HepG2 (cell line): ENCODE results near the gene ITGA6. TPM values are rescaled to one million over a fixed set of nuclear protein-coding genes. Genes with fewer than 3 reads are reported as not detected.

ENCODE experiments used
- ARNT ChIP-seq: fragments of 450-650 bp; IDR thresholded peaks from 2 replicates; pipeline ENCODE4 v1.6.1; 2017
- FOSL2 ChIP-seq: sonication (generic); formaldehyde crosslinking; IDR thresholded peaks from 2 replicates; pipeline ENCODE4 v1.4.0; 2020; ENCODE audit warnings: missing genetic modification reagents
- HHEX ChIP-seq: IDR thresholded peaks from 2 replicates; pipeline ENCODE4 v1.6.1; 2016; ENCODE audit warnings: control low read depth
- MED1 ChIP-seq: sonication (generic); formaldehyde crosslinking; IDR thresholded peaks from 2 replicates; pipeline ENCODE4 v1.4.0; 2020; ENCODE audit warnings: missing genetic modification reagents
- NCOA2 ChIP-seq: sonication (generic); formaldehyde crosslinking; IDR thresholded peaks from 2 replicates; pipeline ENCODE4 v1.8.0; 2022; ENCODE audit warnings: inconsistent platforms
- ZBTB42 ChIP-seq: sonication (generic); formaldehyde crosslinking; IDR thresholded peaks from 2 replicates; pipeline ENCODE4 v1.5.0; 2020; ENCODE audit warnings: mild to moderate bottlenecking, missing genetic modification reagents
- ZNF180 ChIP-seq: sonication (generic); formaldehyde crosslinking; IDR thresholded peaks from 2 replicates; pipeline ENCODE4 v1.4.0; 2020; ENCODE audit warnings: low read depth, missing genetic modification reagents, borderline replicate concordance
- ZNF414 ChIP-seq: sonication (generic); formaldehyde crosslinking; IDR thresholded peaks from 2 replicates; pipeline ENCODE4 v1.5.0; 2020; ENCODE audit warnings: missing genetic modification reagents
- ZNF570 ChIP-seq: sonication (generic); formaldehyde crosslinking; IDR thresholded peaks from 2 replicates; pipeline ENCODE4 v1.4.0; 2020; ENCODE audit warnings: mild to moderate bottlenecking, missing genetic modification reagents, borderline replicate concordance
- ZNF652 ChIP-seq: IDR thresholded peaks from 2 replicates; pipeline ENCODE4 v1.6.1; 2016; ENCODE audit warnings: low read depth, borderline replicate concordance
- ZNF780A ChIP-seq: sonication (generic); formaldehyde crosslinking; IDR thresholded peaks from 2 replicates; pipeline ENCODE4 v1.8.0; 2022; ENCODE audit warnings: mild to moderate bottlenecking, missing genetic modification reagents, moderate library complexity
- polyA plus RNA-seq, 8 experiments: library from polyadenylated mRNA; depleted of rRNA in 3 of 8; stranded (reverse) in 7 of 8; unstranded in 1 of 8; fragments of >200 nt; fragmentation: Illumina TruSeq in 4 of 8; extraction: Trizol in 4 of 8; gene quantifications; 2 replicates each; pipeline versions ENCODE4 v1.2.1 to v1.2.3, GENCODE V29; 2011 to 2016; ENCODE audit warnings: low read depth in 4 of 8, missing spikeins in 1 of 8, mixed read lengths in 1 of 8; ENCODE audit not compliant: insufficient read depth in 1 of 8
- total RNA-seq, 5 experiments: library from RNA; depleted of rRNA; stranded (reverse); fragments of >200 nt; fragmentation: Illumina TruSeq; extraction: Trizol; gene quantifications; 2 replicates each; pipeline ENCODE4 v1.2.3, GENCODE V29; 2016; ENCODE audit warnings: low read depth in 1 of 5
- TF ChIP-seq, protein P1 (sequence below): sonication (generic); formaldehyde crosslinking; IDR thresholded peaks from 2 replicates; pipeline ENCODE4 v1.8.0; 2022; ENCODE audit warnings: low read depth, missing genetic modification reagents
- TF ChIP-seq, protein P2 (sequence below): sonication (generic); formaldehyde crosslinking; IDR thresholded peaks from 2 replicates; pipeline ENCODE4 v1.9.0; 2021; ENCODE audit warnings: missing genetic modification reagents, borderline replicate concordance
- TF ChIP-seq, protein P3 (sequence below): sonication (generic); formaldehyde crosslinking; IDR thresholded peaks from 2 replicates; pipeline ENCODE4 v1.4.0; 2020; ENCODE audit warnings: mild to moderate bottlenecking, missing genetic modification reagents
- TF ChIP-seq, protein P4 (sequence below): sonication (generic); formaldehyde crosslinking; IDR thresholded peaks from 2 replicates; pipeline ENCODE4 v1.5.0; 2020; ENCODE audit warnings: mild to moderate bottlenecking, missing genetic modification reagents, borderline replicate concordance

Gene ITGA6
- total and polyA plus RNA-seq, 2 of the 13 experiments (the other 11 are each of a cell fraction or from before 2014, with no cell fraction given), result 24.0 to 92.5 TPM

- TF ChIP-seq, protein P1, sequence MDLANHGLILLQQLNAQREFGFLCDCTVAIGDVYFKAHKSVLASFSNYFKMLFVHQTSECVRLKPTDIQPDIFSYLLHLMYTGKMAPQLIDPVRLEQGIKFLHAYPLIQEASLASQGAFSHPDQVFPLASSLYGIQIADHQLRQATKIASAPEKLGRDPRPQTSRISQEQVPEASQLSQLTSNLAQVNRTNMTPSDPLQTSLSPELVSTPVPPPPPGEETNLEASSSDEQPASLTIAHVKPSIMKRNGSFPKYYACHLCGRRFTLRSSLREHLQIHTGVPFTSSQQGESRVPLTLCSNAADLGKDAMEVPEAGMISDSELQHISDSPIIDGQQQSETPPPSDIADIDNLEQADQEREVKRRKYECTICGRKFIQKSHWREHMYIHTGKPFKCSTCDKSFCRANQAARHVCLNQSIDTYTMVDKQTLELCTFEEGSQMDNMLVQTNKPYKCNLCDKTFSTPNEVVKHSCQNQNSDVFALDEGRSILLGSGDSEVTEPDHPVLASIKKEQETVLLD (CRISPR knock-in tag), result peak; percentile 36; the same call in 1 of the 2 replicates
- peak; percentile 41; the same call in 1 of the 2 replicates for TF ChIP-seq MED1 (CRISPR knock-in tag)
- peak; percentile 54 for TF ChIP-seq FOSL2 (CRISPR knock-in tag)
- no peak for TF ChIP-seq ZNF414 (CRISPR knock-in tag)
- TF ChIP-seq ZNF652 (CRISPR knock-in tag), result no peak
- TF ChIP-seq NCOA2 (CRISPR knock-in tag), result no peak
- TF ChIP-seq ARNT, result no peak
- 0 out of 2 replicates have a peak, but pooled peaks have one; percentile 78 for TF ChIP-seq ZNF780A (CRISPR knock-in tag)
- TF ChIP-seq ZNF180 (CRISPR knock-in tag), result no peak
- TF ChIP-seq, protein P2, sequence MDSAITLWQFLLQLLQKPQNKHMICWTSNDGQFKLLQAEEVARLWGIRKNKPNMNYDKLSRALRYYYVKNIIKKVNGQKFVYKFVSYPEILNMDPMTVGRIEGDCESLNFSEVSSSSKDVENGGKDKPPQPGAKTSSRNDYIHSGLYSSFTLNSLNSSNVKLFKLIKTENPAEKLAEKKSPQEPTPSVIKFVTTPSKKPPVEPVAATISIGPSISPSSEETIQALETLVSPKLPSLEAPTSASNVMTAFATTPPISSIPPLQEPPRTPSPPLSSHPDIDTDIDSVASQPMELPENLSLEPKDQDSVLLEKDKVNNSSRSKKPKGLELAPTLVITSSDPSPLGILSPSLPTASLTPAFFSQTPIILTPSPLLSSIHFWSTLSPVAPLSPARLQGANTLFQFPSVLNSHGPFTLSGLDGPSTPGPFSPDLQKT (CRISPR knock-in tag), result no peak
- TF ChIP-seq ZNF570 (CRISPR knock-in tag), result no peak
- TF ChIP-seq, protein P3, sequence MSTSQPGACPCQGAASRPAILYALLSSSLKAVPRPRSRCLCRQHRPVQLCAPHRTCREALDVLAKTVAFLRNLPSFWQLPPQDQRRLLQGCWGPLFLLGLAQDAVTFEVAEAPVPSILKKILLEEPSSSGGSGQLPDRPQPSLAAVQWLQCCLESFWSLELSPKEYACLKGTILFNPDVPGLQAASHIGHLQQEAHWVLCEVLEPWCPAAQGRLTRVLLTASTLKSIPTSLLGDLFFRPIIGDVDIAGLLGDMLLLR (CRISPR knock-in tag), result no peak; the same call in 1 of the 2 replicates
- no peak for TF ChIP-seq HHEX (CRISPR knock-in tag)
- TF ChIP-seq, protein P4, sequence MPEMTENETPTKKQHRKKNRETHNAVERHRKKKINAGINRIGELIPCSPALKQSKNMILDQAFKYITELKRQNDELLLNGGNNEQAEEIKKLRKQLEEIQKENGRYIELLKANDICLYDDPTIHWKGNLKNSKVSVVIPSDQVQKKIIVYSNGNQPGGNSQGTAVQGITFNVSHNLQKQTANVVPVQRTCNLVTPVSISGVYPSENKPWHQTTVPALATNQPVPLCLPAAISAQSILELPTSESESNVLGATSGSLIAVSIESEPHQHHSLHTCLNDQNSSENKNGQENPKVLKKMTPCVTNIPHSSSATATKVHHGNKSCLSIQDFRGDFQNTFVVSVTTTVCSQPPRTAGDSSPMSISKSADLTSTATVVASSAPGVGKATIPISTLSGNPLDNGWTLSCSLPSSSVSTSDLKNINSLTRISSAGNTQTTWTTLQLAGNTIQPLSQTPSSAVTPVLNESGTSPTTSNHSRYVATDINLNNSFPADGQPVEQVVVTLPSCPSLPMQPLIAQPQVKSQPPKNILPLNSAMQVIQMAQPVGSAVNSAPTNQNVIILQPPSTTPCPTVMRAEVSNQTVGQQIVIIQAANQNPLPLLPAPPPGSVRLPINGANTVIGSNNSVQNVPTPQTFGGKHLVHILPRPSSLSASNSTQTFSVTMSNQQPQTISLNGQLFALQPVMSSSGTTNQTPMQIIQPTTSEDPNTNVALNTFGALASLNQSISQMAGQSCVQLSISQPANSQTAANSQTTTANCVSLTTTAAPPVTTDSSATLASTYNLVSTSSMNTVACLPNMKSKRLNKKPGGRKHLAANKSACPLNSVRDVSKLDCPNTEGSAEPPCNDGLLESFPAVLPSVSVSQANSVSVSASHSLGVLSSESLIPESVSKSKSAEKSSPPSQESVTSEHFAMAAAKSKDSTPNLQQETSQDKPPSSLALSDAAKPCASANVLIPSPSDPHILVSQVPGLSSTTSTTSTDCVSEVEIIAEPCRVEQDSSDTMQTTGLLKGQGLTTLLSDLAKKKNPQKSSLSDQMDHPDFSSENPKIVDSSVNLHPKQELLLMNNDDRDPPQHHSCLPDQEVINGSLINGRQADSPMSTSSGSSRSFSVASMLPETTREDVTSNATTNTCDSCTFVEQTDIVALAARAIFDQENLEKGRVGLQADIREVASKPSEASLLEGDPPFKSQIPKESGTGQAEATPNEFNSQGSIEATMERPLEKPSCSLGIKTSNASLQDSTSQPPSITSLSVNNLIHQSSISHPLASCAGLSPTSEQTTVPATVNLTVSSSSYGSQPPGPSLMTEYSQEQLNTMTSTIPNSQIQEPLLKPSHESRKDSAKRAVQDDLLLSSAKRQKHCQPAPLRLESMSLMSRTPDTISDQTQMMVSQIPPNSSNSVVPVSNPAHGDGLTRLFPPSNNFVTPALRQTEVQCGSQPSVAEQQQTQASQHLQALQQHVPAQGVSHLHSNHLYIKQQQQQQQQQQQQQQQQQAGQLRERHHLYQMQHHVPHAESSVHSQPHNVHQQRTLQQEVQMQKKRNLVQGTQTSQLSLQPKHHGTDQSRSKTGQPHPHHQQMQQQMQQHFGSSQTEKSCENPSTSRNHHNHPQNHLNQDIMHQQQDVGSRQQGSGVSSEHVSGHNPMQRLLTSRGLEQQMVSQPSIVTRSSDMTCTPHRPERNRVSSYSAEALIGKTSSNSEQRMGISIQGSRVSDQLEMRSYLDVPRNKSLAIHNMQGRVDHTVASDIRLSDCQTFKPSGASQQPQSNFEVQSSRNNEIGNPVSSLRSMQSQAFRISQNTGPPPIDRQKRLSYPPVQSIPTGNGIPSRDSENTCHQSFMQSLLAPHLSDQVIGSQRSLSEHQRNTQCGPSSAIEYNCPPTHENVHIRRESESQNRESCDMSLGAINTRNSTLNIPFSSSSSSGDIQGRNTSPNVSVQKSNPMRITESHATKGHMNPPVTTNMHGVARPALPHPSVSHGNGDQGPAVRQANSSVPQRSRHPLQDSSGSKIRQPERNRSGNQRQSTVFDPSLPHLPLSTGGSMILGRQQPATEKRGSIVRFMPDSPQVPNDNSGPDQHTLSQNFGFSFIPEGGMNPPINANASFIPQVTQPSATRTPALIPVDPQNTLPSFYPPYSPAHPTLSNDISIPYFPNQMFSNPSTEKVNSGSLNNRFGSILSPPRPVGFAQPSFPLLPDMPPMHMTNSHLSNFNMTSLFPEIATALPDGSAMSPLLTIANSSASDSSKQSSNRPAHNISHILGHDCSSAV (CRISPR knock-in tag), result no peak
- TF ChIP-seq ZBTB42 (CRISPR knock-in tag), result no peak; the same call in 1 of the 2 replicates
Observed at GRCh38 chr2:172427256-172427989, at the start of gene ITGA6 (continued).
